ENCODE data around the gene PDZRN3.

PDZRN3 gene

GRCh38 chr3:73448041-73448440, 176.7 kb downstream of the PDZRN3 start:
- no peak for DNase-seq

DNA sequence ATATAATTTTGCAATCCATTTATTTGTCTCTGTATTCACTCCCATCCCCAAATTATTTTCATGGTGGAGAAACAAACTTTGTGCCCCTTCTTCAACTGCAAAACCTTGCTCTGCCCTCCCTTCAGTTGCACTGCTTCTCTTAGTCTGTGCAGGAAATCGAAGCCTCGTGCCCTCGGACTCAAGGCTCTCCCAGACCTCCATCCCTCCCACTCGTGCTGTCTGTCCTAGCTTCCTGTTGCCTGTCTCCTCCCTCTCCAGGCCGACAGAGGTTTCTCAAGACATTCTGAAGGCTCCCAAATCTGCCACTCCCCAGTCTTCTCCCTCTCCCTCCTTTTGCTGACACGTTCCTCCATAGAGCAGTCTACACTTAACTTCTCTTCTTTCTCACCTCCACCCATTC, 177.6 kb downstream of the PDZRN3 start:
- no peak for DNase-seq

- DNase-seq: no peak
These were observed 178.2 kb downstream of the PDZRN3 start for GRCh38 chr3:73446467-73447110.

DNA sequence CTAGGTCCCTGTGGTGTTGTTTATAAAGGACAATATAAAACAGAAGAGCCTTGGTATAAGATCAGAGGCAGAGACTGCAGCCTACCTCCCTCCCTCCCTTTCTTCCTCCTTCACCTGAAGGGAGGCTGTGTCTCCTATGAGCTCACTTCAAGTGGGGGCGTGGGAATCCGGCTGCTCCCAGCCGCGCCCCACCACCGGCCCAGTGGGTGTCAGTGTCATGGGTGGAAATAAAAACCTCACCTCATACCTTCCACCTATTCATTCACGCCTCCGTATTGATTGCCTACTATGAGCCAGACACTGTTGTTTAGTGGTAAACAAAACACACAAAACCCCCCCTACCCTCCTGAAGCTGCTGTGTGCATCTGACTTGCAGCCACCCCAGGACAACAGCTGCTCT, 181.9 kb downstream of the PDZRN3 start:
- DNase-seq: no peak

DNA sequence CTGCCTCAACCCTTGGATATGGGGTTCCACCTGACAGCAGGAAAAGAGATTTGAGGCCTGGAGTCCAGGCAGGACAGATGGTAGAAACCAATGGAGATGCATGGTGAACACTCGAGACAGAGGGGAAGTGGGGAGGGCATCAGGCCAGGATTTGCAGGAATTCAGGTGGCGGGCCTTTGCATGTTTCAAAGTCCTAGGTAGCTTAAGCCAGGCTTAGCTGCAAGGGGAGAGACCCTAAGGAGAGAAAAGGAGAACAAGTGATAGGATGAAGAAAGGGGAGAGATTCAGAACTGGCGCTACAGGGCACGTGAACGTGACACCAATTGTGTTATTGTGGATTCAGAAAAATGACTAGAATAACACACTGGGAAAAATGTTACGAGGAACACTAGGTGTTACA, 182.6 kb downstream of the PDZRN3 start:
- no peak for DNase-seq

DNA sequence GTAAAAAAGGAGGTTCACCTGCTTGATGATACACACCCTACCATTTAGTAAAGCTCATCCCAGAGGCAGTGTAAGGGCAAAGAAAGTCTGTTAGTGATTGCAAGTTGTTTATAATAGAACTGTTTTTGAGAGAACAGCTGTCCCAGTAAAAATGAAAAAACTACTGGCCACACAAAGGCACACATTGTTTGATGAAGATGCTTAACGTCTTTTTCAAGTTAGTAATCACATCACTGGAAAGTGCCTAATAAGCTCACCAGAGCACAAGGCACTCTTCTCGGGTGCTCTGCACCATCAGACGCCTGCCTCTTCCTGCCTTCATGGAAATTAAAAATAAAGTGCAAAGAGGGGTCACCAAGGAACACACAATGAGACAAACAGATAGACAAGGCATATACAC, 186.9 kb downstream of the PDZRN3 start:
- DNase-seq: no peak

DNA sequence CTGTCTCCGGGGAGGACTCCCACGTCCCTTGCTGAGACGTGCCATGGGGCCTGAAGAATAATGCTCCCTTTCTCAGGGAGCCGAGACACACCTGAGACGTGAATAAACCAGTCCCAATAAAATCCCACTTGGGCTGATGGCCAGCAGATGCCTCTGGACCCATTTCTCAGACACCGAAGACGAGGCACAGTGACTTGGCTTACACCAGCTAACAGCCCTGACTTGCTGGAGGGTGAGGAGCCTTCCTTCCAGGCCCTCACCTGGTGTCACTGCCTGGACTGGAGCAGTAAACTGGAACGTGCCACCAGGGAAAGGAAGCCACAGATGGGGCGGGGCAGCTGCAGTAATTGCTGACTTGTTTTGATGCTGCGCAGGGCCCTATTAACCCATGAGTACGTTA, 189.7 kb downstream of the PDZRN3 start:
- no peak for DNase-seq

DNA sequence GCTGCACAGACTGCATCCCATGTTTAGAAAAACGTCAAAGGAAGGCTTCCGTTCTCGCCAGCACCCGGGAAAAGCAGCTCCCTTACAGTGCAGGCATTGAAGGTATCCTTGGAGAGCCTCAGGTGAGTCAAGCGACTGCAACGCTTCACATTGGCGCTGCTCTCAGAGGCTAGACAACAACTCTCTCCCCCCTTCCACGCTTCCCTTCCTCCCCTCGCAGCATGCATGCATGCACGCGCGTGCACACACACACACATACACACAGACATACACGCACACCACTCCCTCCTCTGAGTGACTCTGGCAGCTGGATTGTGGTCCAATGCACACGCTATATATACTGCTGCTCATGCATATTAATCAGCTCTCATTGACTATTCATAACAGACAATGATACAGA, 191.1 kb downstream of the PDZRN3 start:
- DNase-seq: no peak

DNA sequence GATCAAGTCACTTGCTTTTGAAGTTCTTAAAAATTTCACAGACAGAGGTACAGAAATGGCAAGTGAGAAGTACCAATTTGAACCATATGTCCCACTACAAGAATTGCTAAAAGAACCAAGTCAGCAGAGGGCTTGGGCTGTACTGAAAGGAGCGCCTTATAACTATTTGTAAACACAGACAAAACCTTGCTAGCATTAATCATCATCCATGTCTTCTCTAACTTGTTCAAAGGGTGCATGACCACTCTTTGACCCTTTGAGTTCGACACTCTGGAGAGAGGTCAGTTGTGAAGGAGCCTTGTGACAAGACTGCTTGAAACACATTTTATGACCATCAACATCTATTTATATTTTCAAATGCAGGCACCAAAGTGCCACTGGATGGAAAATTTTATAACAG, 191.7 kb downstream of the PDZRN3 start:
- no peak for DNase-seq

GRCh38 chr3:73432706-73433032, 192.1 kb downstream of the PDZRN3 start:
- DNase-seq: no peak

DNA sequence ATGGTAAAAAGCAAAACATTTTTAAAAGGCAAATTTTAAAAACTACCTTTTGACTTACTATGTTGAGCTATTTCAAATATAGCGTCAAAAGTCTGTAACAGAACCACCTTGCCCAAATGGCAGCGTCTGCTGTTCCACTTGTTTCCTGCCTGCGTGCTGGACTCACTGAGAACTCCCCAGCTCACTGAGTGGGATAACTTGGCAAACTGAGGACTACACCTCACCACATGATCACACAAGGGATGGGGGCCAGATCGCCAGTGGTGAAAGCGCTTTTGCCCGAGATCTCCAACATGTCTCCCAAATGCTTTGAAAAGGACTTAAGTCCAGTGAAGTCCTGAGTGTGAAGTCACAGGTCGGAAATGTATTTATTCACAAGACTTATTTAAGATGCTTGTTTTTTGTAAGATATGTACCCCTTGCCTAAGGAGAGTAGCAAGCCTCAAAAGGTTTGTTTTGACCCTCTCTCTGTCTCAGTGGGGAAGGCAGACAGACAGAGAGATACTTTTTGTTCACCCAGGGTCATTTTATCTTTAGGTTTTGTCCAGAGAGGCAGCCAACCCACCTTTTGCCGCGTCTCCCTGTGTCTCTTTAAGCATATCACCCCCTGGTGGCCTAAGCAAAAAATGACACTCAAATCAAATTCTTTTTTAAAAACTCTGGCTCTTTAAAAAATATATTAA, 192.6 kb downstream of the PDZRN3 start:
- peak; percentile 11 for DNase-seq

DNA sequence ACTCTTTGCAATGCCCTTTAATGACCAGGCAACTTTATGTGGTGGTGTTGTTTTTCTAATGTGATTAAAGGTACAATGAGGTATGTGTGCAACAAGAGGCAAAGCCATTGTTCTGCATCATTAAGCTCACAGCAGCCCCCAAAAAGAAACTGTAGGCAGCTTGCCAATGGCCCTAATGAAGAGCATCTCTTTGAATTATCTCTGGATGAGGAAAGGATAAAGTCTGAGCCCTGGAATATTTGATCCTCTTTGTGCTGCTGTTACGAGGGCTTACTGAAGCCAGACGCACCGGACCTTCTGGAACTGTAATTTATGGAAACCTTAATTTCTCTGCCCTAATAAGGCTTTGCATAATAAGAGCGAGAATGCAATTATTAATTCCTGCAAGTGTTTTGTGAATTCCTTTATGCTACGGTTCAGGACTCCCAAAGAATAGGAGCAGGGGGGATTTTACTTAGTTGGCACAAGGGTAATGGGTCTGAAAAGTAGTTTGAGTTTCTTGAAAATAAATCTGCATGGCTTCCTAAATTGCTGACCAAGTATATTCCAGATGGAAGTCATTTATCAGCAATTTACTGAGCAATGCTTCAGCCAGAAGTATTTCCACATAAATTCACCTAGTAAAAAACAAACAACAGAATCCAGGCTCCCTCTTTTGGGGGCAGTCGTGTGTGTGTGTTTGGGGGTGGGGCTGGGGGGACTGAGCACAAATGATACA, 193.4 kb downstream of the PDZRN3 start:
- DNase-seq: no peak

- DNase-seq: no peak
These were observed 197.6 kb downstream of the PDZRN3 start for GRCh38 chr3:73427048-73427706.

- DNase-seq: no peak
These were observed 198.1 kb downstream of the PDZRN3 start for GRCh38 chr3:73426606-73427005.

- no peak for DNase-seq
These were observed 201.6 kb downstream of the PDZRN3 start for GRCh38 chr3:73423116-73423515.

- no peak for DNase-seq
These were observed 202.2 kb downstream of the PDZRN3 start for GRCh38 chr3:73422571-73422970.

GRCh38 chr3:73419942-73420341, 204.8 kb downstream of the PDZRN3 start:
- DNase-seq: no peak

GRCh38 chr3:73419179-73419803, 205.4 kb downstream of the PDZRN3 start:
- no peak for DNase-seq

GRCh38 chr3:73418681-73419080, 206.1 kb downstream of the PDZRN3 start:
- no peak for DNase-seq

GRCh38 chr3:73415118-73415517, 209.6 kb downstream of the PDZRN3 start:
- no peak for DNase-seq

GRCh38 chr3:73413619-73414018, 211.1 kb downstream of the PDZRN3 start:
- DNase-seq: no peak

- DNase-seq: no peak
These were observed 212.7 kb downstream of the PDZRN3 start for GRCh38 chr3:73411993-73412392.

DNA sequence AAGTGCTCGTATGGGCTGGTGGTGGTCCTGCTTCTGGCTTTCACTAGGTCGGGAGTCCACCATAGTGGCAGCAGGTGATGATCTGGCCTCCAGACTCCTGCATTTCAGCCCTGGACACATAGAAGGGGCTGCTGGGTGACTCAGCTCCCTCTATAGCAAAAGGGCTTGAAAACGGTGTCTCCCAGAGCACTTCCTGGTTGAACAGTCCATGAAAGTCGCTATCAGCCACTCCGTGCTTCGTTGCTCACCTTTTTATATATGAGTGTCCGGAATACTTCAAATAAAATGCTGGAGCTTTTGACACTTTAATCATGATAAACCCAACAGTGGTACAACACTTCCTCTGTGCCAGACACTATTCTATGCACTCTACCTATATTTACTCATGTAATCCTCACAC, 213.2 kb downstream of the PDZRN3 start:
- DNase-seq: no peak

Data from CD4-positive, alpha-beta T cell treated with Interleukin-21 for 1 hour (primary cell).